Endothelial cell of umbilical vein (primary cell): Measurements from ENCODE around the gene HES2. TPM values are rescaled to one million over a fixed set of nuclear protein-coding genes. Genes with fewer than 3 reads are reported as not detected.
"Not testable (repeated sequence)": the region's sequence is repeated elsewhere in the genome, so short reads cannot be mapped to it uniquely, and the experiment has no call there.

Experiments used
- BruUV-seq: library from RNA; stranded (reverse); fragments of 400-500 nt; replicated peaks from 2 replicates; lab custom pipeline; 2021; lab: Mats Ljungman, UMichigan
- CTCF ChIA-PET: fragments of 300-600, 350-600 bp; sonication (Branson Sonifier 250); formaldehyde crosslinking; loops from one replicate; lab custom pipeline; 2021; ENCODE audit warnings: antibody characterized with exemption, inconsistent platforms; lab: Charles Lee
- POLR2A ChIA-PET: fragments of 300-600, 350-600 bp; sonication (Branson Sonifier 250); formaldehyde crosslinking; loops from one replicate; lab custom pipeline; 2021; ENCODE audit warnings: antibody characterized with exemption, inconsistent platforms; lab: Charles Lee
- DNase-seq: peaks from one replicate; pipeline ENCODE4 v3.0.0-alpha.2; 2011; ENCODE audit warnings: low read depth, low spot score
- FAIRE-seq: peaks from 2 replicates; lab custom pipeline; 2011; peaks lifted over from hg19 to GRCh38; lab: Jason Lieb, UNC
- H2AFZ ChIP-seq: 2 replicates; pipeline ENCODE4 v1.6.0; 2012; ENCODE audit warnings: low read depth, low read length, control low read depth, inconsistent platforms
- H3K27ac ChIP-seq: 2 replicates; pipeline ENCODE4 v1.5.1; 2011; ENCODE audit warnings: low read depth, mild to moderate bottlenecking, control low read depth, low read length, moderate library complexity; ENCODE audit not compliant: insufficient read depth
- H3K27me3 ChIP-seq, 2 experiments: 2 replicates each; pipeline versions ENCODE4 v1.6.0 to v1.6.1; 2011; ENCODE audit warnings: low read length in 2 of 2, mixed read lengths in 1 of 2; ENCODE audit not compliant: control insufficient read depth in 2 of 2, insufficient read depth in 2 of 2
- H3K36me3 ChIP-seq, 2 experiments: 2 replicates in 1 of 2; 3 replicates in 1 of 2; pipeline ENCODE4 v1.5.1; 2011; ENCODE audit warnings: low read length in 2 of 2, mild to moderate bottlenecking in 1 of 2, moderate library complexity in 1 of 2; ENCODE audit not compliant: control insufficient read depth in 2 of 2, insufficient read depth in 2 of 2; ENCODE audit errors: extremely low read depth in 1 of 2
- H3K4me1 ChIP-seq: 3 replicates; pipeline ENCODE4 v1.5.1; 2011; ENCODE audit warnings: mild to moderate bottlenecking, low read length; ENCODE audit not compliant: control insufficient read depth, insufficient read depth; ENCODE audit errors: extremely low read depth
- H3K4me2 ChIP-seq: 2 replicates; pipeline ENCODE4 v1.6.1; 2011; ENCODE audit warnings: low read length, control low read depth, mixed read lengths; ENCODE audit not compliant: insufficient read depth
- H3K4me3 ChIP-seq, 3 experiments: fragments of 200-600 bp in 1 of 3; sonication (generic), shearing (Covaris generic) in 1 of 3; replicated peaks in 1 of 3; 2 replicates each; pipeline ENCODE4 v1.5.1; 2011 to 2016; ENCODE audit warnings: control low read depth in 3 of 3, low read length in 3 of 3, mild to moderate bottlenecking in 2 of 3, inconsistent platforms in 1 of 3, low read depth in 1 of 3, moderate library complexity in 1 of 3; ENCODE audit not compliant: insufficient read depth in 1 of 3
- H3K79me2 ChIP-seq: 2 replicates; pipeline ENCODE4 v1.6.0; 2012; ENCODE audit warnings: low read length, inconsistent platforms; ENCODE audit not compliant: control insufficient read depth, insufficient read depth
- H3K9ac ChIP-seq: replicated peaks from 2 replicates; pipeline ENCODE3; 2011; ENCODE audit warnings: low read length, control low read depth; ENCODE audit not compliant: insufficient read depth; ENCODE audit errors: extremely low read depth
- H3K9me1 ChIP-seq: replicated peaks from 3 replicates; pipeline ENCODE4 v1.6.0; 2011; ENCODE audit warnings: mild to moderate bottlenecking, low read length; ENCODE audit not compliant: control insufficient read depth, insufficient read depth; ENCODE audit errors: extremely low read depth
- H3K9me3 ChIP-seq: replicated peaks from 2 replicates; pipeline ENCODE4 v1.5.1; 2012; ENCODE audit warnings: low read length, inconsistent platforms; ENCODE audit not compliant: control insufficient read depth, insufficient read depth
- H4K20me1 ChIP-seq: replicated peaks from 2 replicates; pipeline ENCODE3; 2011; ENCODE audit warnings: mild to moderate bottlenecking, low read length; ENCODE audit not compliant: control insufficient read depth, insufficient read depth; ENCODE audit errors: extremely low read depth
- CTCF ChIP-seq, 2 donors: IDR thresholded peaks; 1 replicate in 1 of 2; 2 replicates in 1 of 2; pipeline ENCODE4 v1.5.1; 2011; ENCODE audit warnings: low read length in 2 of 2, mild to moderate bottlenecking in 2 of 2, moderate library complexity in 2 of 2, control low read depth in 1 of 2, inconsistent platforms in 1 of 2, low read depth in 1 of 2; ENCODE audit not compliant: insufficient read depth in 1 of 2; ENCODE audit errors: extremely low read depth in 1 of 2
- EZH2 ChIP-seq: IDR thresholded peaks from 2 replicates; pipeline ENCODE4 v1.6.1; 2012; ENCODE audit warnings: borderline replicate concordance, low read depth, mild to moderate bottlenecking, moderate library complexity, low read length, inconsistent platforms; ENCODE audit not compliant: severe bottlenecking
- FOS ChIP-seq: IDR thresholded peaks from 2 replicates; pipeline ENCODE4 v1.6.1; 2011; ENCODE audit warnings: mild to moderate bottlenecking, low read length, moderate library complexity, borderline replicate concordance; ENCODE audit not compliant: insufficient read depth
- GATA2 ChIP-seq: IDR thresholded peaks from 2 replicates; pipeline ENCODE4 v1.7.0; 2011; ENCODE audit warnings: low read depth, mild to moderate bottlenecking, moderate library complexity, mixed read lengths, low read length; ENCODE audit not compliant: insufficient read length, insufficient read depth
- JUN ChIP-seq: IDR thresholded peaks from 2 replicates; pipeline ENCODE4 v1.6.1; 2011; ENCODE audit warnings: borderline replicate concordance, low read depth; ENCODE audit not compliant: insufficient read length, insufficient read depth
- MAX ChIP-seq: IDR thresholded peaks from 2 replicates; pipeline ENCODE4 v1.6.1; 2011; ENCODE audit not compliant: insufficient read depth, insufficient read length
- MYC ChIP-seq: IDR thresholded peaks from one replicate; pipeline ENCODE4 v1.6.1; 2011; ENCODE audit warnings: mild to moderate bottlenecking, low read depth, low read length
- POLR2AphosphoS5 ChIP-seq: IDR thresholded peaks from 2 replicates; pipeline ENCODE4 v1.6.1; 2012; ENCODE audit warnings: low read depth, mild to moderate bottlenecking, control low read depth, low read length, moderate library complexity; ENCODE audit not compliant: insufficient read depth
- dilution Hi-C: fragments of 300-500 bp; cut with MboI; formaldehyde crosslinking; loops from one replicate; pipeline ENCODE4 v1.15.0; 2019; ENCODE audit warnings: low sequenced_read_pairs; ENCODE audit not compliant: extremely low pct_ligation_motif_present
- intact Hi-C: fragments of 100-400 bp; cut with micrococcal nuclease; formaldehyde crosslinking; loops from one replicate; pipeline ENCODE4 v1.10.0; 2022
- polyA plus RNA-seq, 4 experiments: library from polyadenylated mRNA; depleted of rRNA in 3 of 4; stranded (reverse) in 3 of 4; unstranded in 1 of 4; fragments of >200 nt; gene quantifications; 2 replicates each; pipeline versions ENCODE4 v1.2.1 to v1.2.3, GENCODE V29; 2011 to 2012; ENCODE audit warnings: missing spikeins in 1 of 4
- total RNA-seq: library from RNA; stranded (reverse); gene quantifications from 2 replicates; pipeline ENCODE4 v1.2.3, GENCODE V29; 2021

HES2 gene
- total and polyA plus RNA-seq, 2 donors (not counting 3 experiments of a cell fraction or from before 2014, with no cell fraction given) = 3.6 to 9.4 TPM

- no peaks in the 10 kb centered on the region for H3K4me1 ChIP-seq
- TF ChIP-seq MYC (no peak), GATA2 (no peak), CTCF (IDR thresholded peaks at IDR 0.05; ENCODE audit: extremely low read depth in 1 of 2, insufficient read depth in 1 of 2, low read depth in 1 of 2, low read length in 2 of 2) (no peak), FOS (no peak), JUN (no peak), POLR2AphosphoS5 (no peak), EZH2 (no peak), MAX (no peak)
- no peak overlapping the region for H3K4me2 ChIP-seq
- DNase-seq (no peak), FAIRE-seq (no peak)
- H3K36me3 ChIP-seq = no peaks in the 10 kb centered on the region
- no peak overlapping the region for H2AFZ ChIP-seq
- CTCF ChIA-PET = interaction anchor here (0.6 kb wide), 1 partner anchor 28 kb away, joined by 3 read pairs; no protein-coding TSS in a partner anchor
- no peak overlapping the region for H3K9ac ChIP-seq
- BruUV-seq = no TSS peak
- H3K9me3 ChIP-seq = no peaks in the 10 kb centered on the region
- intact Hi-C loops (no loop called here), dilution Hi-C loops (no loop called here)
- no peak overlapping the region for H3K4me3 ChIP-seq
- H3K27me3 ChIP-seq = no peaks in the 10 kb centered on the region
- H3K27ac ChIP-seq = no peak overlapping the region
- peaks cover 5% of the 10 kb centered on the region for H3K79me2 ChIP-seq
- no peaks in the 10 kb centered on the region for H3K9me1 ChIP-seq
- no peaks in the 10 kb centered on the region for H4K20me1 ChIP-seq
- POLR2A ChIA-PET = no interaction called here
Measured at GRCh38 chr1:6373961-6374720, 45.6 kb downstream of the HES2 start.

GRCh38 chr1:6372236-6372635 lies 47.5 kb downstream of the HES2 start:
- H3K4me3 ChIP-seq, H3K4me2 ChIP-seq, H3K79me2 ChIP-seq, DNase-seq, H4K20me1 ChIP-seq, H3K9me1 ChIP-seq, FAIRE-seq, H3K4me1 ChIP-seq, dilution Hi-C loops, H3K27ac ChIP-seq, H3K9me3 ChIP-seq, H3K27me3 ChIP-seq, BruUV-seq, H3K36me3 ChIP-seq, intact Hi-C loops, H3K9ac ChIP-seq, H2AFZ ChIP-seq, POLR2A ChIA-PET: not testable (repeated sequence)
- CTCF ChIA-PET = interaction anchor here (0.6 to 2.5 kb wide), 6 partner anchors 13 to 33 kb away, joined by 3 to 7 read pairs (median 3); no protein-coding TSS in a partner anchor
